Panc1 (cell line): Measurements from ENCODE around the gene MINK1.
"Not testable (repeated sequence)": the region's sequence is repeated elsewhere in the genome, so short reads cannot be mapped to it uniquely, and the experiment has no call there.

Source experiments
- POLR2AphosphoS5 ChIP-seq: IDR thresholded peaks from 2 replicates; pipeline ENCODE4 v1.6.1; 2012; ENCODE audit warnings: mild to moderate bottlenecking, low read depth, low read length, moderate library complexity
- SIN3A ChIP-seq: IDR thresholded peaks from 2 replicates; pipeline ENCODE4 v1.6.1; 2012; ENCODE audit warnings: low read depth, mild to moderate bottlenecking, low read length, moderate library complexity, borderline replicate concordance; ENCODE audit not compliant: insufficient read depth
- TF ChIP-seq, protein P1 (sequence below): fragments of 450-650 bp; IDR thresholded peaks from 2 replicates; pipeline ENCODE4 v1.5.1; 2017; ENCODE audit warnings: mild to moderate bottlenecking
- TF ChIP-seq, protein P2 (sequence below), 2 experiments: IDR thresholded peaks; 2 replicates each; pipeline ENCODE4 v1.6.1; 2011 to 2012; ENCODE audit warnings: low read depth in 2 of 2, control low read depth in 1 of 2, low read length in 1 of 2, mild to moderate bottlenecking in 1 of 2, moderate library complexity in 1 of 2; ENCODE audit not compliant: insufficient read depth in 1 of 2

DNA sequence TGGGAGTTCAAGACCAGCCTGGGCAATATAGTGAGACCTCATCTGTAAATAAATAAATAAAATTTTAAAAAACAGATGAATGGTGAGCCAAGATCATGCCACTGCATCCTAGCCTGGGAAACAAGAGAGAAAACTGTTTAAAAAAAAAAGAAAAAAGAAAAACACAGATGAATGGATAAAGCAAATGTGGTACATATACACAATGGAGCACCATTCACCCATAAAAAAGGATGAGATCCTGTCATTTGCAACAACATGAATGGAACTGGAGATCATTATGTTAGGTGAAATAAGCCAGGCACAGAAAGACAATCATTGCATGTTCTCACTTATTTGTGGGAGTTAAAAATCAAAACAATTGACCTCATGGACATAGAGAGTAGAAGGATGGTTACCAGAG, 73.5 kb downstream of the MINK1 start:
- TF ChIP-seq, protein P1, sequence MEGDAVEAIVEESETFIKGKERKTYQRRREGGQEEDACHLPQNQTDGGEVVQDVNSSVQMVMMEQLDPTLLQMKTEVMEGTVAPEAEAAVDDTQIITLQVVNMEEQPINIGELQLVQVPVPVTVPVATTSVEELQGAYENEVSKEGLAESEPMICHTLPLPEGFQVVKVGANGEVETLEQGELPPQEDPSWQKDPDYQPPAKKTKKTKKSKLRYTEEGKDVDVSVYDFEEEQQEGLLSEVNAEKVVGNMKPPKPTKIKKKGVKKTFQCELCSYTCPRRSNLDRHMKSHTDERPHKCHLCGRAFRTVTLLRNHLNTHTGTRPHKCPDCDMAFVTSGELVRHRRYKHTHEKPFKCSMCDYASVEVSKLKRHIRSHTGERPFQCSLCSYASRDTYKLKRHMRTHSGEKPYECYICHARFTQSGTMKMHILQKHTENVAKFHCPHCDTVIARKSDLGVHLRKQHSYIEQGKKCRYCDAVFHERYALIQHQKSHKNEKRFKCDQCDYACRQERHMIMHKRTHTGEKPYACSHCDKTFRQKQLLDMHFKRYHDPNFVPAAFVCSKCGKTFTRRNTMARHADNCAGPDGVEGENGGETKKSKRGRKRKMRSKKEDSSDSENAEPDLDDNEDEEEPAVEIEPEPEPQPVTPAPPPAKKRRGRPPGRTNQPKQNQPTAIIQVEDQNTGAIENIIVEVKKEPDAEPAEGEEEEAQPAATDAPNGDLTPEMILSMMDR: not testable (repeated sequence)
- not testable (repeated sequence) for TF ChIP-seq POLR2AphosphoS5, SIN3A
- TF ChIP-seq, protein P2, sequence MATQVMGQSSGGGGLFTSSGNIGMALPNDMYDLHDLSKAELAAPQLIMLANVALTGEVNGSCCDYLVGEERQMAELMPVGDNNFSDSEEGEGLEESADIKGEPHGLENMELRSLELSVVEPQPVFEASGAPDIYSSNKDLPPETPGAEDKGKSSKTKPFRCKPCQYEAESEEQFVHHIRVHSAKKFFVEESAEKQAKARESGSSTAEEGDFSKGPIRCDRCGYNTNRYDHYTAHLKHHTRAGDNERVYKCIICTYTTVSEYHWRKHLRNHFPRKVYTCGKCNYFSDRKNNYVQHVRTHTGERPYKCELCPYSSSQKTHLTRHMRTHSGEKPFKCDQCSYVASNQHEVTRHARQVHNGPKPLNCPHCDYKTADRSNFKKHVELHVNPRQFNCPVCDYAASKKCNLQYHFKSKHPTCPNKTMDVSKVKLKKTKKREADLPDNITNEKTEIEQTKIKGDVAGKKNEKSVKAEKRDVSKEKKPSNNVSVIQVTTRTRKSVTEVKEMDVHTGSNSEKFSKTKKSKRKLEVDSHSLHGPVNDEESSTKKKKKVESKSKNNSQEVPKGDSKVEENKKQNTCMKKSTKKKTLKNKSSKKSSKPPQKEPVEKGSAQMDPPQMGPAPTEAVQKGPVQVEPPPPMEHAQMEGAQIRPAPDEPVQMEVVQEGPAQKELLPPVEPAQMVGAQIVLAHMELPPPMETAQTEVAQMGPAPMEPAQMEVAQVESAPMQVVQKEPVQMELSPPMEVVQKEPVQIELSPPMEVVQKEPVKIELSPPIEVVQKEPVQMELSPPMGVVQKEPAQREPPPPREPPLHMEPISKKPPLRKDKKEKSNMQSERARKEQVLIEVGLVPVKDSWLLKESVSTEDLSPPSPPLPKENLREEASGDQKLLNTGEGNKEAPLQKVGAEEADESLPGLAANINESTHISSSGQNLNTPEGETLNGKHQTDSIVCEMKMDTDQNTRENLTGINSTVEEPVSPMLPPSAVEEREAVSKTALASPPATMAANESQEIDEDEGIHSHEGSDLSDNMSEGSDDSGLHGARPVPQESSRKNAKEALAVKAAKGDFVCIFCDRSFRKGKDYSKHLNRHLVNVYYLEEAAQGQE (IDR thresholded peaks at IDR 0.05; ENCODE audit: insufficient read depth in 1 of 2, low read depth in 2 of 2, low read length in 1 of 2): not testable (repeated sequence)
